Measurements from ENCODE around the gene TNFRSF14.

Gene TNFRSF14

DNA sequence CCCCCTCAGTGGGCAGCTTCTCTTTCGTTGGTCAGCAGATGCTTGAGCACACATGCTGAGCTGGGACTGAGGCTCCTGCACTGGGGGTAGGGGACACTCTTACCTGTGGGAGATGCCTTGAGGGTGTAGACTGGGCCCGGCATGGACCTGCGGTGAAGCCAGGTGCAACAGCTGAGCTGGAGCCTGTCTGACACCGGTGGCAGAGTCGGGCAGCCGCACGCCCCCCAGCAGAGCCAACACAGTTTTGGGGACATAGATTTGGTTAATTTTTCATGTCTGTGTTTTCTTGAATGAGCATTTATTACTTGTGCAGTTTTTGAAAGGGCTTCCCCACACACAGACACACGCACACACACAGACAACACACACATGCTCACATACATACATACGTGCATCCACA is 20.2 kb upstream of the TNFRSF14 start:
- no peaks in the 10 kb centered on the region for H4K20me1 ChIP-seq (ENCODE audit: low read depth, low read length)
- no peak overlapping the region for H3K27ac ChIP-seq (ENCODE audit: low read depth, low read length)
- no peaks in the 10 kb centered on the region for H3K27me3 ChIP-seq (ENCODE audit: low read length)
- no peaks in the 10 kb centered on the region for H3K36me3 ChIP-seq (ENCODE audit: low read length)
- H3K79me2 ChIP-seq (ENCODE audit: insufficient read depth, low read length), result no peaks in the 10 kb centered on the region
- TF ChIP-seq EZH2phosphoT487 (conservative IDR thresholded peaks at IDR 0.05; ENCODE audit: low read length), result no peak
- TF ChIP-seq, protein P1, sequence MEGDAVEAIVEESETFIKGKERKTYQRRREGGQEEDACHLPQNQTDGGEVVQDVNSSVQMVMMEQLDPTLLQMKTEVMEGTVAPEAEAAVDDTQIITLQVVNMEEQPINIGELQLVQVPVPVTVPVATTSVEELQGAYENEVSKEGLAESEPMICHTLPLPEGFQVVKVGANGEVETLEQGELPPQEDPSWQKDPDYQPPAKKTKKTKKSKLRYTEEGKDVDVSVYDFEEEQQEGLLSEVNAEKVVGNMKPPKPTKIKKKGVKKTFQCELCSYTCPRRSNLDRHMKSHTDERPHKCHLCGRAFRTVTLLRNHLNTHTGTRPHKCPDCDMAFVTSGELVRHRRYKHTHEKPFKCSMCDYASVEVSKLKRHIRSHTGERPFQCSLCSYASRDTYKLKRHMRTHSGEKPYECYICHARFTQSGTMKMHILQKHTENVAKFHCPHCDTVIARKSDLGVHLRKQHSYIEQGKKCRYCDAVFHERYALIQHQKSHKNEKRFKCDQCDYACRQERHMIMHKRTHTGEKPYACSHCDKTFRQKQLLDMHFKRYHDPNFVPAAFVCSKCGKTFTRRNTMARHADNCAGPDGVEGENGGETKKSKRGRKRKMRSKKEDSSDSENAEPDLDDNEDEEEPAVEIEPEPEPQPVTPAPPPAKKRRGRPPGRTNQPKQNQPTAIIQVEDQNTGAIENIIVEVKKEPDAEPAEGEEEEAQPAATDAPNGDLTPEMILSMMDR (IDR thresholded peaks at IDR 0.05; ENCODE audit: insufficient read depth, low read length, poor library complexity, severe bottlenecking), result no peak
- H3F3A ChIP-seq (ENCODE audit: insufficient read depth), result no peaks in the 10 kb centered on the region
- H3K9me2 ChIP-seq (replicated peaks; ENCODE audit: insufficient read depth, low read length), result no peaks in the 10 kb centered on the region
- H3K9me3 ChIP-seq (ENCODE audit: insufficient read depth, low read length), result no peaks in the 10 kb centered on the region
- no peak overlapping the region for H3K9ac ChIP-seq (ENCODE audit: low read length)
- no peak overlapping the region for H3K4me3 ChIP-seq (ENCODE audit: insufficient read depth, low read length, poor library complexity, severe bottlenecking)
- no peak overlapping the region for H2AFZ ChIP-seq (ENCODE audit: low read depth, low read length, severe bottlenecking)
- no peak overlapping the region for H3K4me2 ChIP-seq (ENCODE audit: low read depth, low read length, poor library complexity, severe bottlenecking)

DNA sequence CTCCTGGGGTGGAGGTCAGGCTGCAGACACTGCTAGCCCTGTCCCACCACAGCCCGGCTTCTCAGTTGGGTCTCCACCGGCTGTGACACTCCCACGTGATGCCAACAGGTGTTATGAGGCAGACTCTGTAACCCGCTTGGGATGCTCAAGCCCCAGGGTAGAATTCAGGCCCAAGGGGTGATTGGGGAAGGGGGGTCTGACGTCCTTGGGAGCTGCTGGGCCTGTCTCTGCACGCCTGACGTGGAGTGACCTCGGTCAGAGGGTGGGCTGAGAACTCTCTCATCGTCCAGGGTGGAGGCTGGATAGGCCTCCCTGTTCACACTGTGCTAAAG is 18.4 kb upstream of the TNFRSF14 start:
- Histone ChIP-seq H3K79me2 (ENCODE audit: insufficient read depth, low read length) (no peaks in the 10 kb centered on the region), H3K9me3 (ENCODE audit: insufficient read depth, low read length) (no peaks in the 10 kb centered on the region), H3K4me2 (ENCODE audit: low read depth, low read length, poor library complexity, severe bottlenecking) (no peak overlapping the region), H3K9me2 (replicated peaks; ENCODE audit: insufficient read depth, low read length) (no peaks in the 10 kb centered on the region), H2AFZ (ENCODE audit: low read depth, low read length, severe bottlenecking) (no peak overlapping the region), H3K27ac (ENCODE audit: low read depth, low read length) (no peak overlapping the region), H3K4me3 (ENCODE audit: insufficient read depth, low read length, poor library complexity, severe bottlenecking) (no peak overlapping the region), H3K27me3 (ENCODE audit: low read length) (no peaks in the 10 kb centered on the region), H3K36me3 (ENCODE audit: low read length) (no peaks in the 10 kb centered on the region), H4K20me1 (ENCODE audit: low read depth, low read length) (no peaks in the 10 kb centered on the region), H3F3A (ENCODE audit: insufficient read depth) (no peaks in the 10 kb centered on the region), H3K9ac (ENCODE audit: low read length) (no peak overlapping the region)
- TF ChIP-seq EZH2phosphoT487 (conservative IDR thresholded peaks at IDR 0.05; ENCODE audit: low read length), result no peak
- TF ChIP-seq, protein P1 (IDR thresholded peaks at IDR 0.05; ENCODE audit: insufficient read depth, low read length, poor library complexity, severe bottlenecking), result no peak

DNA sequence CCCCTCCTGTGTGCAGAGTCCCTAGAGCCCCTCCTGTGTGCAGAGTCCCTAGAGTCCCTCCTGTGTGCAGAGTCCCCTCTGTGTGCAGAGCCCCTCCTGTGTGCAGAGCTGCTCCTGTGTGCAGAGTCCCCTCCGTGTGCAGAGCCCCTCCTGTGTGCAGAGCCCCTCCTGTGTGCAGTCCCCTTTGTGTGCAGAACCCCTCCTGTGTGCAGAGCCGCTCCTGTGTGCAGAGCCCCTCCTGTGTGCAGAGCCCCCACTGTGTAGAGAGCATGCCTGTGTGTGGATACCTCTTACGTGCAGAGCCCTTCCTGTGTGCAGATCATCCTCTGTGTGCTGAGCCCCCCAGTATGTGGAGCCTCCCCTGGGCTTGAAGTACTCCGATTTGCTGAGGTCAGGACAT is 17.8 kb upstream of the TNFRSF14 start:
- Histone ChIP-seq H3K27ac (ENCODE audit: low read depth, low read length) (no peak overlapping the region), H3K4me2 (ENCODE audit: low read depth, low read length, poor library complexity, severe bottlenecking) (no peak overlapping the region), H3K9me3 (ENCODE audit: insufficient read depth, low read length) (no peaks in the 10 kb centered on the region), H3K79me2 (ENCODE audit: insufficient read depth, low read length) (no peaks in the 10 kb centered on the region), H3K36me3 (ENCODE audit: low read length) (no peaks in the 10 kb centered on the region), H3K9me2 (replicated peaks; ENCODE audit: insufficient read depth, low read length) (no peaks in the 10 kb centered on the region), H3K4me3 (ENCODE audit: insufficient read depth, low read length, poor library complexity, severe bottlenecking) (no peak overlapping the region), H2AFZ (ENCODE audit: low read depth, low read length, severe bottlenecking) (no peak overlapping the region), H3F3A (ENCODE audit: insufficient read depth) (no peaks in the 10 kb centered on the region), H3K9ac (ENCODE audit: low read length) (no peak overlapping the region), H4K20me1 (ENCODE audit: low read depth, low read length) (no peaks in the 10 kb centered on the region), H3K27me3 (ENCODE audit: low read length) (no peaks in the 10 kb centered on the region)
- TF ChIP-seq EZH2phosphoT487 (conservative IDR thresholded peaks at IDR 0.05; ENCODE audit: low read length), result no peak
- TF ChIP-seq, protein P1 (IDR thresholded peaks at IDR 0.05; ENCODE audit: insufficient read depth, low read length, poor library complexity, severe bottlenecking), result no peak

DNA sequence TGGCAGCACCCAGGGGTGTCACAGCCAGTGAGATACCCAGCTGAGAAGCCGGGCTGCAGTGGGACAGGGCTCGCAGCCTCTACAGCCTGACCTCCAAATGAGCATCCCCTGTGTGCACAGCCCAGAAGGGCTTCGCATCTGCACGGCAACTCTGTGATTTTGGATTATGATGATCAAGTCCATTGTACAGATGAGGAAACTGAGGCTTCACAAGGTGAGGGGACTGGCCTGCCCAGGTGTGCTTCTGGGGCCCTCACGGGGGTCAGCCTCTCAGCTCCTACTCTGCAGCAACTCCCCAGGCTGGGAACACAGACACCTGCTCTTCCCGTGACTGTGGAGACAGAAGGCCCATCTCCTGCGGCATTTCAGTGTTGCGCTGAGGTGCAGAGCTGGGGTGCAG is 17.3 kb upstream of the TNFRSF14 start:
- Histone ChIP-seq H3K9ac (ENCODE audit: low read length) (no peak overlapping the region), H3F3A (ENCODE audit: insufficient read depth) (no peaks in the 10 kb centered on the region), H3K27me3 (ENCODE audit: low read length) (no peaks in the 10 kb centered on the region), H3K36me3 (ENCODE audit: low read length) (no peaks in the 10 kb centered on the region), H3K4me2 (ENCODE audit: low read depth, low read length, poor library complexity, severe bottlenecking) (no peak overlapping the region), H2AFZ (ENCODE audit: low read depth, low read length, severe bottlenecking) (no peak overlapping the region), H4K20me1 (ENCODE audit: low read depth, low read length) (no peaks in the 10 kb centered on the region), H3K9me3 (ENCODE audit: insufficient read depth, low read length) (no peaks in the 10 kb centered on the region), H3K79me2 (ENCODE audit: insufficient read depth, low read length) (no peaks in the 10 kb centered on the region), H3K9me2 (replicated peaks; ENCODE audit: insufficient read depth, low read length) (no peaks in the 10 kb centered on the region), H3K4me3 (ENCODE audit: insufficient read depth, low read length, poor library complexity, severe bottlenecking) (no peak overlapping the region), H3K27ac (ENCODE audit: low read depth, low read length) (no peak overlapping the region)
- TF ChIP-seq, protein P1 (IDR thresholded peaks at IDR 0.05; ENCODE audit: insufficient read depth, low read length, poor library complexity, severe bottlenecking), result no peak
- TF ChIP-seq EZH2phosphoT487 (conservative IDR thresholded peaks at IDR 0.05; ENCODE audit: low read length), result no peak
